D721Med (cell line): Measurements from ENCODE around the gene CHCHD5.

Experiments
- DNase-seq: peaks from one replicate; pipeline ENCODE4 v3.0.0; 2011; ENCODE audit warnings: low spot score; ENCODE audit not compliant: insufficient read length
- FAIRE-seq: peaks from 2 replicates; lab custom pipeline; 2011; peaks lifted over from hg19 to GRCh38; lab: Jason Lieb, UNC
- TF ChIP-seq, protein P1 (sequence below): IDR thresholded peaks from 2 replicates; pipeline ENCODE4 v1.5.1; 2012; ENCODE audit warnings: mild to moderate bottlenecking, control low read depth; ENCODE audit not compliant: insufficient read depth; ENCODE audit errors: missing control alignments

CHCHD5 gene

GRCh38 chr2:112634153-112634873, 49.9 kb downstream of the CHCHD5 start:
- DNase-seq (no peak), FAIRE-seq (no peak)
- TF ChIP-seq, protein P1, sequence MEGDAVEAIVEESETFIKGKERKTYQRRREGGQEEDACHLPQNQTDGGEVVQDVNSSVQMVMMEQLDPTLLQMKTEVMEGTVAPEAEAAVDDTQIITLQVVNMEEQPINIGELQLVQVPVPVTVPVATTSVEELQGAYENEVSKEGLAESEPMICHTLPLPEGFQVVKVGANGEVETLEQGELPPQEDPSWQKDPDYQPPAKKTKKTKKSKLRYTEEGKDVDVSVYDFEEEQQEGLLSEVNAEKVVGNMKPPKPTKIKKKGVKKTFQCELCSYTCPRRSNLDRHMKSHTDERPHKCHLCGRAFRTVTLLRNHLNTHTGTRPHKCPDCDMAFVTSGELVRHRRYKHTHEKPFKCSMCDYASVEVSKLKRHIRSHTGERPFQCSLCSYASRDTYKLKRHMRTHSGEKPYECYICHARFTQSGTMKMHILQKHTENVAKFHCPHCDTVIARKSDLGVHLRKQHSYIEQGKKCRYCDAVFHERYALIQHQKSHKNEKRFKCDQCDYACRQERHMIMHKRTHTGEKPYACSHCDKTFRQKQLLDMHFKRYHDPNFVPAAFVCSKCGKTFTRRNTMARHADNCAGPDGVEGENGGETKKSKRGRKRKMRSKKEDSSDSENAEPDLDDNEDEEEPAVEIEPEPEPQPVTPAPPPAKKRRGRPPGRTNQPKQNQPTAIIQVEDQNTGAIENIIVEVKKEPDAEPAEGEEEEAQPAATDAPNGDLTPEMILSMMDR = no peak

DNA sequence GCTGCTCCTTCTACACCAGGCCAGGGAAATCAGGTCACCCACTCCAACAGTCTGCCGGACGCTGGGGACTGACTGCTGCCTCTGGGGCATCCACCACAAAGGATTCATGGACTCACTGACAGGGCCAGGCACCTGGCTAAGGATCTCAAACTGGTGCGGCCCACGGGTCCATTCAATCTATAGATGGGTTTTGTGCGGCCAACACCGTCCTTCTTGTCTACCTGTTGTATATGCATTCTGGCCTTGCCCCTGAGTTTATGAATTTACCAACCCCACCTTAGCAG, 50.4 kb downstream of the CHCHD5 start:
- FAIRE-seq = no peak
- TF ChIP-seq, protein P1 = no peak
- DNase-seq = no peak

DNA sequence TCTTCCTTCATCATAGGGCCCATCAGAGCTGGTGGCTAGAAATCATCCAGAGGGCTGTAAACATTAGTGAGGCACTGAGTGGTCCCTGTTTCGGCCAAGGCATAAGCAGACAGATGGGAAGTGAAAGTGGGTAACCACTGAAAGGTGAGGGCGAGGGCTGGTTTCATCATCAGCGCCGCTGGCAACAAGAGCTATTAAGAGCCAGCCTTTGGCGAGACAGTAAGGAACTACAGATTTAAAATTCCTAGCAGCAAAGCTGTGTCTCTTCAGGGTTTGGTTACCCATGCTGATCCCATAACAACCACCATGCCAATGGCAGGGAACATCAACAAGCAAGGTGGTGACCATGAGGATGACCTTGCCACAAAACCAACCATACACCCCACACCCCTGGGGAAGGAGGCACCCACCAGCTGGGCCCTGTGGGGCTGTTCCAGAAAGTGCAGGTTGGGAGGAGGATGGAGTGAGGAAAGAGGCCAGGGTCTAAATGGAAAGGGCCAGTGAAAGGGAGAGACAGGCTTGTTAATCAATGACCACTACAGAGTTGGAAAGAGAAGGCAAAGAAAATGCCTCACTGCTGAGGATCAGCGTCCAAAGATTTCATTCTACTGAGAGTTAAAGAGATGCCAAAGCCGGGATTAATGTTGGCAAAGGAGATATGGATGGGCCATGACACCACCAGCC, 52.3 kb downstream of the CHCHD5 start:
- TF ChIP-seq, protein P1 = no peak
- FAIRE-seq = no peak
- DNase-seq = no peak

GRCh38 chr2:112637289-112637660, 52.9 kb downstream of the CHCHD5 start:
- TF ChIP-seq, protein P1 = no peak
- DNase-seq = no peak
- no peak for FAIRE-seq
